GM18861 (cell line): ENCODE results near the gene DPAGT1.
"Not testable (repeated sequence)": the region's sequence is repeated elsewhere in the genome, so short reads cannot be mapped to it uniquely, and the experiment has no call there.

Experiments
- ATAC-seq: cut with Tn5 transposase; IDR thresholded peaks from one replicate; pipeline ENCODE4 v1.9.1; 2021; ENCODE audit not compliant: unreplicated experiment

The DPAGT1 gene

DNA sequence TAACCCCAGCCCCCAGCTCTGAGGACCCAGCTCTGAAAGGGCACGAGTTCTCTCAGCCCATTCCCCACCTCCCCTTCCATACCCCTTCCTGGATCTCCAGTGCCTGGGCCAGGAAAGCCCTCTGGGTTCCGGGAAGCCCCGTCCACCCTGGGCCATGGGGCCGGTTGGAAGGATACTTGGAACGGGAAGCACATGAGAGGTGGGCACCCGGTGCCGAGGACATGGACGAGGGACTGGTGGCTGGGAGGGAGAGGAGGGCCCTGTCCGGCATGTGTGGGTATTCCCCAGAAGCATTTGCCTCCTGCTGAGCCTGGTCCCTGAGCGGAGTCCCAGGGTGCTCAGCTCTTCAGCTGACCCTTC lies 14.6 kb upstream of the DPAGT1 start:
- no peak for ATAC-seq

DNA sequence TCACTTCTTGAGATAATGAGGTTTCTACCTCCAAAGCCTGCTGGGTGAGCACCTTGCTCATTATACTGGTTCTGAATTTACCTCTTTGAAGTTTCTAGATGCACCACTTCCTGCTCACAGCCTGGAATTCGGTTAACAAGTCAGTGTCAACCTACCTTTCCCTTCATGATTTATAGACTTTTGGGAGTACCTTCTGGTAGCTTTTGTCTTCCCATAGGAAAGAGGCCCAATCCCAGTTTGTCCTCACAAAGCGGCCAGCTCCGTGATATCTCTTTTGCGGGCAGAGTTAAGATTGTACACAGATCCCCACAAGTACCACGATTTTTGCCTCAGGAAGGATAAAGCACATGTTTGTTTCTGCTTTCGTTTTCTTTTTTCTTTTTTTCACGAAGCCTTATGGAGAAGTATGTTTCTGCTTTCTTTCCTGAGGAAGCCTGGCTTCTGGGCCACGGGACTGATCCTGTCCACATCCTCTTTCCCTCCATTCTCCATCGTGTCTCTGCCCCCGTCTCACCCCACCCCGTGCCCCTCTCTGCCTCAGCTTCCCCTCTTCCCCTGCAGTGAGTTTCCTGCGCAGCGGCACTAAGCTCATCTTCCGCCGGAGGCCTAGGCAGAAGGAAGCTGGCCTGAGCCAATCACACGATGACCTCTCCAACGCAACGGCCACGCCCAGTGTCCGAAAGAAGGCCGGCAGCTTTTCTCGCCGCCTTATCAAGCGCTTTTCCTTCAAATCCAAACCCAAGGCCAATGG lies 14.0 kb upstream of the DPAGT1 start:
- no peak for ATAC-seq

DNA sequence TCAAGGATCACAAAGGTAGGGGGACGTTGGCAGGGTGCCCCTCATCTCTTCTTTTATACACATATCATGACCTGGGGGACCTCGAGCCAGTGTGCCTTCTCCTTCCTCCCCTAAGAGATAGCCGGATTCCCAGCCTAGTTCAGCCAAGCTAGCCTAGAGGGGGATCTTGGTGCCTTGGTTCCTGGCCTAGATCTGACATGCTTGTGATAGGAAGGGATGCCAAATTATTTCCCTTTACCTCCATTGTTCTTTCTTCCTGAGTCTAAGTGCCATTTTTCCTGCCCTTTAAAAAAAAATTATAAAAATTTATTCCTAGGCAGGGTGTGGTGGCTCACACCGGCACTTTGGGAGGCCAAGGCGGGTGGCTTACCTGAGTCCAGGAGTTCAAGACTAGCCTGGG lies 12.7 kb upstream of the DPAGT1 start:
- no peak for ATAC-seq

DNA sequence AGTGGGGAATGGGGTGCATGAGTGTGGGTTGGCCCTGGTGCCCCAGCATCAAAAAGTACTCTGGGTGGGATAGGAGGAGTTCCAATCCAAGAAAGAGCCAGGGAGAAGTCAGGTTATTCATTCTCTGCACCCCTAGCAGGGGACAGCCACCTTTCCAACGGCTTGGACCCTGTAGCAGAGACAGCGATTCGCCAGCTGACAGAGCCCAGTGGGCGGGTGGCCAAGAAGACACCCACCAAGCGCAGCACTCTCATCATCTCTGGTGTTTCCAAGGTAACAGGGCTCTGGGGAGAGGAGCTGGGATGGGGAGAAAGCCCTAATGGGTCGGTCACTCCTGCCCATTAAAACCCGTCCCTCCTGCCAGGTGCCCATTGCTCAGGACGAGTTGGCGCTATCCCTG lies 12.1 kb upstream of the DPAGT1 start:
- ATAC-seq, result no peak

DNA sequence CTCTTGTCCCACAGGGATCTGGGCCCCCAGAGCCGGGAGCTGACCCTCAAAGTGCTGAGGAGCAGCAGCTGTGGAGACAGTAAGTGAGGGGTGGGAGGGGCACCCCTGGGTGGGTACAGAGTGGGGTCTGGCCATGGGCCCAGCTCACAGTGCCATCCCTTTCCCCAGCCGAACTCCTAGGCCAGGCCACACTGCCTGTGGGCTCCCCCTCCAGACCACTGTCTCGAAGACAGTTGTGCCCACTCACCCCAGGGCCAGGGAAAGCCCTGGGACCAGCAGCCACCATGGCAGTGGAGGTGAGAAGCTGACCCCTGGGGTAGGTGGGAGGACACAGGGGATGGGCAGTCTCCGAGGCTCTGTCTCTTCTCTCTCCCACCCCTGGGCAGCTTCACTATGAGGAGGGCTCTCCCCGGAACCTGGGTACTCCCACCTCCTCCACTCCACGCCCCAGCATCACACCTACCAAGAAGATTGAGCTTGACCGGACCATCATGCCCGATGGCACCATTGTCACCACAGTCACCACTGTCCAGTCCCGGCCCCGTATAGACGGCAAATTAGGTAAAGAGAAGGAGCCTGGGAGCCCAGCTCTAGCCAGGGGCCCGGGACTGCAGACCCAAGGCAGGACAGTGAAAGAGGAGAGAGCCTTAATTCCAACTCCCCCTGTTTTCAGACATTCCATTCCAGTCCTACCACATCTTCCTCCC lies 10.8 kb upstream of the DPAGT1 start:
- ATAC-seq, result no peak

DNA sequence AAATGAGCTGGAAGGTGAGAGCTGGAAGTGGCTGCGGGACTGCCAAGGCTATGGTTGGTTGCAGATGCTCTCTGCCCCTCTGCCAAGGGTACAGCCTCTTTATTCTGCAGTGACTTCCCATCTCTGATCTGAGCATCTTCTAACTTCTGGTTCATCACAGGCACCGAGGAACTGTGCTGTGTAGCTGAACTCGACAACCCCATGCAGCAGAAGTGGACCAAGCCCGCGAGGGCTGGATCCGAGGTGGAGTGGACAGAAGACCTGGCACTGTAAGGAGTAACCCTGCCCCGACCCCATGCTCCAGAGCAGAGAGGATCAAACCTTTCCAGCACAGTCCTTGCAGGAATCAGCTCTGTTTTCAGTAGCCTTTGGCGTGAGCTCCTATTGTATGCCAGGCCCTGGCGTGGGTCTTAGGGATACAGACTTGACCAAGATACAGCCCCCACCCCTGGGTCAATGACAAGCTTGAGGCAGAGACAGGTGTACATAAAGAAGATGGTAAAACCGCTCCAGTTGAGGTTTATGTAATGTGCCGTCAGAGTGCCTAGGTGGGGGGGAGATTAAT lies 9.8 kb upstream of the DPAGT1 start:
- ATAC-seq, result no peak

DNA sequence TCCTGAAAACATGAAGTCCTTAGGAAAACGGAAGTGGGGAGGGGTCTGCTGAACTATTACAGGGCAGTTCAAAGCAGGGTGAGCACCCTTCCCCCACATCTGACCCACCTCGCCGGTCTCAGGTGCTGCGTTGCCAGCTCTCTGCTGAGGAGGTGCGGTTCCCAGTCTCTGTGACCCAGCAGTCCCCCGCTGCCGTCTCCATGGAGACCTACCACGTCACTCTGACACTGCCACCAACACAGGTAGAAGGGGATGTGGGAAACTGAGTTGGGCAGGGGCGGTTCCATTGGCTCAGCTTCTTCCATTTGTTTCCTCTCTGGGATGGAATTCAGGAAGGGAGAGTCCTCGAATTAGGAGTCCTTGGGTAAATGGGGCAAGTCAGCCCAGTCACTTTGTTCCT lies 8.8 kb upstream of the DPAGT1 start:
- no peak for ATAC-seq

DNA sequence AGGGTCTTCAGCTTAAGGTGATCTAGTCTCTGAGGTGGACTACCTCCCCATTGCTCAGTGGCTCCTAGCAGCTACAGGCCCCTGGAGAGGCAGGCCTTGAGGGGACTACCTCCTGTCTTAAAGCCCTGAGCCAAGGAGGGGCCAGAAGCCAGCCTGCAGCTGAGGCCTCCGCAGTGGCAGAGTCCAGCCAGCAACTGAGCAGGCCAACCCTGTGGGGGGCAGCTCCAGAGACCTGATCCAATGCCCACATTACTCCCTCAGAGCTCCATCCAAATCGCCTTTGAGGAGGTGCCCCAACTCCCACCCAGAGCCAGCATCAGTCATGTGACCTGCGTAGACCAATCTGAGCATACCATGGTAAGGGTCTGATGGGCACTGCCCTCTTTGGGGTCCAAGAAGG lies 8.2 kb upstream of the DPAGT1 start:
- ATAC-seq, result no peak

DNA sequence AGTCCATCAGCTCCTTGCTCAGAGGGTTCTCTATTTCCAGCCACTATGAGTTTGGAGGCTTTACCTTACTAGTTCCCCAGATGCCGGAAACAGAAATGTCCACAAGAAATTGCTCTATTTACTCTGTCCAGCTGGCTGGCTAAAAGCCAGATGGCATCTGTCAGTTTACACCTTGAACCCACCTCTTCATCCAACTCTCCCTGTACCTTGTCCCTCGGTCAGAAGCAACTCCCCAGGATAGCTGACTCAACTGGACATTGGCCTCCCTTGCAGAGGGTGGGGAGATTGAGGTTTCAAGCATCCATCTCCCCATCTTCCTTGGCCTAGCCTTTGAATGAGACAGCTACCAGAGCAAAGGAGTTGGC lies 7.2 kb upstream of the DPAGT1 start:
- ATAC-seq, result no peak

DNA sequence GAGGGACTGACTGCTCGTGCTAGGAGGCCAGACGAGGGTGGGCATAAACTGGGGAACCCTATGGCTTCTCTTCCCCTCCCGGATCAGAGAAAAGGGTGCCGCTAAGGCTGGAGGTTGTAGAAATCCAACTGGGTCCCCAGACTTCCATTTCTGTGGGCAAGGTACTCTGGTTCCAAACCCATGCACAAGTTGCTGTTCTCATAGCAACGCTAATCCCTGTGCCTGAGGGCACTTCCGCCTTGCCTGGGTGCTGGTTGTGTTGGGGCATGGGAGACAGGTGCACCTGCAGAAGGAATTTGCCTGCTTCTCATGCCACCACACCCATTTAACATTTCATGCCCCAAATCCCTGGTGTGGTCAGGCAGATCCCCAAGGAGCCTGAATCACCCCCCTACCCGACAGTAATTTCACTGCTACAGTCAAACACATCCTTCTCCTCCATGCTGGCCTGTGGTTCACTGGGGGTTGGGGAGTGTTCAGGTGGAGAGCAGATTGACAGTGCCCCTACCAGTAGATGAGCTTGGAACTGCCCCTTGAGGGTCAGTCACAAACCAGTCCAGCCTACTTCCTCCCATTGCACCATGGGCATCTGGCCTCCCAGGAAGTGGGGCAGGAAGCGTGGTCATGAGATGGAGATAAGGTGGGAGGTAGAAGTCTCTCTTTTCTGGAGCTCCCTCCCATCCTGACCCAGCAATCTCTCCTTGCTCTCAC lies 6.6 kb upstream of the DPAGT1 start:
- ATAC-seq, result no peak

DNA sequence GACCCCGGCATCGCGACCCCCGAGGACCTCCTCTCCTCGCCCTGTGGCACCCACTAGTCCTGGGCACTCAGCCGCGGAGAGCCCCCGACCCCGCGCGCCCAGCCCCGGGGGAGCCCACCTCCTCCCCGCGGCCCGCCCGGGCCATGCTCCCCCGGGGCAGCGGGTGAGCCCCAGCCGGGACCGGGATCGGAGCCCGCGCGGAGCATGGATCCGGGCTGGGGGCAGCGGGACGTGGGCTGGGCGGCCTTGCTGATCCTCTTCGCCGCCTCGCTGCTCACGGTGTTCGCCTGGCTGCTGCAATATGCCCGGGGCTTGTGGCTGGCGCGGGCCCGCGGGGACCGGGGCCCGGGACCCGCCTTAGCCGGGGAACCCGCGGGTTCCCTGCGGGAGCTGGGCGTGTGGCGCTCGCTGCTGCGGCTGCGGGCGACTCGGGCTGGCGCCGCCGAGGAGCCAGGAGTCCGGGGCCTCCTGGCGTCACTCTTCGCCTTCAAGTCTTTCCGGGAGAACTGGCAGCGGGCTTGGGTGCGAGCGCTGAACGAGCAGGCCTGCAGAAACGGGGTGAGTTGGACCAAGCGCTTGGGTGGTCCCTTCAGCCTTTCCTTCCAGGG lies 6.0 kb upstream of the DPAGT1 start:
- peak; percentile 13 for ATAC-seq

DNA sequence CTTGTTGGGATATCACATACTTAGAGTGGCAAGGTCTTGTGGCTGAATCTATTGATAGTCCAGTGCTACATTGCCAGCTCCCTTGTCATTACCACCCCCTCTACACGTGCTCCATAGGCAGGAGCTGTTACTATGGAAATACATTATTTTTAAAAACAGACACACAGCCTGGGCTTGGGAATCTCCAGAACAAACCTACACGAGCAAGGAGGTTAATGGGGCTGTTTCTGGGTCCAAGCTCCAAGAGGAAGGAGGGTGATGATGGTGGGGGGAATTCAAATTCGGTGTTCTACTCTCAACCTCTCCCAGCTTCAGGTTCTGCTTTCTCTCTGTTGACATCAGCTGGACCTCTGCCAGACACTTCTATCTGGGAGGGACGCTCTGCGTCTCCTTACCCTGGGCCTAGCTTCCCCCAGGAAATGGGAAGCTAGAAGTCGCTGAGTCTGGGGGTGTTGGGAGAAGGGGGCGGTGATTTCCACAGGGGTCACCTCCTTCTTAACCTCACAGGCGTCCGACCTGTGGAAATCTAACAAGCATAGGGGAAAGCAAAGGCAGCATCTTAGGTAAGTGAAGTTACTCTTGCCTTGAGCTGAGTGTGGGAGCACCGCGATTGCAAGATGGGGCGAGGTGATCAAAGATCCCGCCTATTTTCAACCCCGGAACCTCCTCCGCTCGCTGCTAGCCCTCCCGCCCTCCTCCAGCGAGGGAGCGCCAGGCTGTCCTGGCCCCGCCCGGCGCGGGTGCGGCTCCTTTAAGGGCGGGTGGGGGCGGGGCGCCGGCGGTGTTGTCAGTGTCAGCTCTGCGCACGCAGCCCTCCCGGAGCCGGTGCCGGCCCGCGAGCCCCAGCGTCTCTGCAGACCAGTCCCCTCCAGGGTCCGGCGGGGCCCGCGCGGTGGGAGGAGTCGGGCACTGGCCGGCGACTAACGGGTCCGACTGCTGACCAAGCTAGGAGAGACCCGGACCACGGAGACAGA lies 5.2 kb upstream of the DPAGT1 start, which contains the start of gene C2CD2L:
Gene C2CD2L (plus strand): TSS at position 781 of the 974 bp plus-strand sequence. CDS start 398 bp downstream, outside the sequence.
- ATAC-seq, result peak; percentile 53

DNA sequence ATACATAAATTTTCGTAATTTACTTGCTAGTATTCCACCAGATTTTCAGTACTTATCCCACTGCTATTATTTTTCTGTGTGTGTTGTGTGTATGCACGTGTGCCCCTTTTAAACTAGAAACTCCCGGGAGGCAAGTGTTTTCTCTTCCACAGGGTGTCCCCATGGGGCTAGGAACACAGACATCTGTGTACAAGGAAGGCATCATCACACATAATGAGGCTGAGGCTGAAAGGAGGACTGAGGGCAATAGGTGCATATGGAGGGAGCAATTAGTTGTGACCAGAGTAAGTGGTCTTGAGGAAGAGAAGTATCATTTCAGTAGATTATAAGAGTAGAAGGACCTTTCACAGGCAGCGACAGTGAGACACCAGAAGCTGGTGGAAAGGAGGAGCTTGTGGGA lies 2.1 kb upstream of the DPAGT1 start:
- ATAC-seq, result no peak

DNA sequence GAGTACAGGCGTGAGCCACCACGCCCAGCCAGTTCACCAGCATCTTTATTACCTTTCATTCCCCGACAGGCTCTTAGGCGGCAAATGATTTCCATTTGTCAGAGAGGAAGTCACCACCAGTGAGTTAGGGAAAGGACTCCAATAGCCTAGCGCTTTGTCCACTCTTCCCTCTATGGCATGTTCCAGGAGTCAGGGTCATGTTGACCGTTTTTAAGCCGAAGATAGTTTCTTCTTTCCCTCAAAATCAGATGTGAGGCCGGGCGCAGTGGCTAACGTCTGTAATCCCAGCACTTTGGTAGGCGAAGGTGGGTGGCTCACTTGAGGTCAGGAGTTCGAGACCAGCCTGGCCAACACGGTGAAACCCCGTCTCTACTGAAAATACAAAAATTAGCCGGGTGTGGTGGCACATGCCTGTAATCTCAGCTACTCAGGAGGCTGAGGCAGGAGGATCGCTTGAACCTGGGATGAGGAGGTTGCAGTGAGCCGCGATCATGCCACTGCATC lies 1.6 kb upstream of the DPAGT1 start:
- not testable (repeated sequence) for ATAC-seq

DNA sequence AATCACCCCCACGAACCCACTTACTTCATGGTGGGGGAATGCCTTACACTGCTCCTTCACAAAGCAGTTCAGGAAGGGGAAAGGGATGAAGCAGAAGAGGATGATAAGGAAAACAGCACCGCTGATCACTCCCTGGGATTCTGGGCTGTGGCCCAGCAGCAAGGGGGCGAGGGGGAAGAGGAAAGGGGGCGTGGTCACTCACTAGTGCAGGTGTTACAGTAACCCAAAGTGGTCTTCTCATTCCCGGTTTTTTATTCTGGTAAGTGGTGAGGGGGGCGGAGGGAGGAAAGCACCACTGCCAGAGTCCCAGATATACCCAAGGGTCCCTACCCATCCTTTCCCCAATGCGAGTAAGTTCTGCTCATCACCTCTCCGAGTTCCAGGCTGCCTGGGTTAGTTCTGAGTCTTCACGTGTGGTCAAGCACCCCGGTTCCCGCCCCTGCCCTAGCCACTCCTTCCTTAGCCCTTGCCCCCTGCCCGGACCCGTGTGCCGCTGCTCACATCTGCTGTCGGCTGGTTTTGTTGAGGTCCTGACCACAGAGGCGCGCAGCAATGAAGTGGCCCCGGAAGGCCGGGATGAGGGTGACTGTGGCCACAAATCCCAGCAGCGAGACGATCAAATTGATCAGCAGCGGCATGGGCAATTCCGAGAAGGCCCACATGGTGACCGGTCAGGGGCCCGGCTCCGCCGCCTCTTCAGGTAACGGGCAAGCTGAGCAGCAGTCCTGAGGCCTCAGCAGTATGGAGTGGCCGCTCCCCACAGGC lies 477 bp downstream of the DPAGT1 start:
- ATAC-seq, result peak; percentile 7

DNA sequence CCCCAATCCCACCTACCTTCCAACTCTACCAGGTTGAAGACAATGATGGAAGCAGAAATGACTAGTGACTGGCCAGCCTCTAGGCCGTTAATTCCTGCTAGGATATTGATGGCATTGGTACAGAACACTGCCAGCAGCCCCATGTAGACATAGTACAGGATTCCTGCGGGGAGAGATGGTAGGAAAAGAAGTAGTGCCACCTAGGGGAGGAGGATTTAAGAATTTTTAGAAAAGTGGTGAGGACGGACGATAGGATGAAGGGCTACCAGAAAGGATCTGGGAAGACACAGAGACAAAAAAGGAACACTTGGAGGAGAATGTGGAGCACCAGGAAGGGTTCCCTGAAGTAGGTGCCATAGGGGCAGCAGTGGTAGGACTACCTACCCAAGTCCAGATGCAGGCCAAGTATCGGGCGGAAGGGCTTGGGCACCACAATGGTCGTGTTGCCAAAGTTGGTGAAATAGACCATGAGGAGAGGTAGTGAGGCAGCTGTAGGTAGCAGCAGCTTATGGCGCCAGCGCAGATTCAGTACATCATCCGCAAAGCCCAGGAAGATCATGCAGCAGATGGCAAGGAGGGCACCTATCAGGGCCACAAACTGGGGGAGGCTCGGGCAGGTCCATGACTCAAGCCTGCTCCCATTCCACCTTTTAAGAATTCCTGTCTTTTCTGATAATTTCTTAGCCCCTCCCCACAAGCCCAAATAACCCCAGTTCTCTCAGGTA lies 1.2 kb downstream of the DPAGT1 start:
- no peak for ATAC-seq

DNA sequence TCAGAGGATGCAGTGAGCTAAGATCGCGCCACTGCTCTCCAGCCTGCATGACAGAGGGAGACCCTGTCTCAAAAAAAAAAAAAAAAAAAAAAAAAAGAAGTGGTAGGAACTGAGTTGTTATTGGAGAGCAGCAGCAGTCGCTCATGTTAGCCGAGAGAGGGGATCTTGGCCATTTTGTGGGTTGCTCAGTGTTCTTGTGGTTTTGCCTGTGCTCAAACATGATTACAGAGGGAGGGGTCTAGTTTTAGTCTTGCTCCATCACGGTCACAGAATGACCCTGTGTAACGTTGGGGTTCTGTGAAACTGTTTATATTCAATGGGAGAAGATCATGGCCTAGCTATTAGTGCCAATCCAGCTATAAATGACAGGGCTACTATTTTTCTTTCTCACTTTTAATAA lies 1.9 kb downstream of the DPAGT1 start:
- ATAC-seq, result no peak

DNA sequence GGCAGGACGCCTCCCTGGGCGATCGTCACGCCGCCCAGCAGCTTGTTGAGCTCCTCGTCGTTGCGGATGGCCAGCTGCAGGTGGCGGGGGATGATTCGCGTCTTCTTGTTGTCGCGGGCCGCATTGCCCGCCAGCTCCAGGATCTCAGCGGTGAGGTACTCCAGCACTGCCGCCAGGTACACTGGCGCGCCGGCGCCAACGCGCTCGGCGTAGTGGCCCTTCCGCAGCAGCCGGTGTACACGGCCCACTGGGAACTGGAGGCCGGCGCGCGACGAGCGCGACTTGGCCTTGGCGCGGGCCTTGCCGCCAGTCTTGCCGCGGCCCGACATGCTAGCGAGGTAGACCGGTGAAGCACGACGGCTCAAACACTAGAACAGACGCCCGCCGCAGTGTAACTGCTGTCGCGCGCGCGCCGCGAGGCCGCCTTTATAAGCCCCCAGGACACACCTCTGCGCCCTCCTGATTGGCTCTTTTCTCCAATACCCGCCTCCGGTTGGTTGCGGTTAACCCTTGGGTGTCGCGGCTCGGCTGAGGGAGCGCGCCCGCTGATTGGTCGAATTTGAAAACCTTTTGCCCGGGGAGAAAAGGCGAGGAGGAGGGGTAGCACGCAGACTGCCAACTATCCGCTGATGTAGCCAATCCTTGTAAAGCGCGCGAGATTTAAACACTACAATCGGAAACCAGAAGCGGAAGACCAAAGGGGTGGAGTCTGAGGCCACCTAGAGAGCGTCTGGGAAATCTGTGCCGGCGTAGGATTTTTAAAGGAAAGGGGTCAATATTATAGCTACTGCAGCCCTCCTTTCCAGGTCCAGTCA lies 6.4 kb downstream of the DPAGT1 start:
- ATAC-seq, result peak; percentile 70
